ENCODE data around the gene DOK1.
A peak's percentile ranks its signal among the peaks of the same experiment; 100 is the strongest.
"Not testable (repeated sequence)": the region's sequence is repeated elsewhere in the genome, so short reads cannot be mapped to it uniquely, and the experiment has no call there.

DOK1 gene

DNA sequence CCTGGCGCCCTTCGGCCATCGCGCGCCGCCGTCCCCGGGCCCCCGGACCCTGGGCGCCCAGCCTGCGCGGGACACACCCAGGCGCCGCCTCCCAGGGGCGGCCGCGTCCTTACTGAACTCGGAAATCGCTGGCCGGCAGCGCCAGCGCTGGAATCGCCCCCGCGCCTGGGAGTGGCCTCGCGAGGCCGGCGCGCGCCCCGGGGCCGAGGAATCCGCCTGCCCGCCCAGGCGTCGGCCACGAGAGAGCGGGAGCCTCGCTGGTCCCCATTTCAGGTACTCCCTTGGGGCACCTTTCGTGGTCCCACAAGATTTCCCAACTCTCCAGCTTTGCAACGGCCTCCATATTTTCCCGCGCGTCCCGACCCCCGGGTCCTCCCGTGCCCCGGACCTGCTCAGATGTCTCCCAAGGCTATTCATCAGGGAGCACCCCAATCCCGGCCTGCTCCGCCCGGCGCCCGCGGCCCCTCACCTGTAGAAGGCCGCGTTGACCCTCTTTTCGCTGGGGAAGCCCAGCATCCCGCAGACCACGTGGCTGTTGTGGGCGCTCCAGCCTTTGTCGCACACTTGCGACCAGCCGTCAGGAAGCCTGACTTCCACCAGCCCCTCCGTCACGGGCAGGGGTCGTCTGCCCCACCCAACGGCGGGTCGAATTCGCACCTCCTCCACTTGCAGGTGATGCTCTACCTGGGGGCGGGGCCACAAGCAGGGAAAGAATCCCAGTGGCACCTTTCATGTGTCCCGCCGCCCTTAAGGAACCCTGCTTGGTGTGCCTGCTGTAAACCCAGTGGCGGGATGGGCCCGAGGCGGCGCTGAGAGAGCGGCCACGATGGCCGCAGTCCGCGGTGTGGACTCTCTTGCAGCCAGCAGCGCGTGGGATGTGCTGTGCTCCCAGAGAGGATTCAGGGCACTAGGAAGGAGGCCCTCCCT is 5.4 kb upstream of the DOK1 start:
- no peak for DNase-seq

DNA sequence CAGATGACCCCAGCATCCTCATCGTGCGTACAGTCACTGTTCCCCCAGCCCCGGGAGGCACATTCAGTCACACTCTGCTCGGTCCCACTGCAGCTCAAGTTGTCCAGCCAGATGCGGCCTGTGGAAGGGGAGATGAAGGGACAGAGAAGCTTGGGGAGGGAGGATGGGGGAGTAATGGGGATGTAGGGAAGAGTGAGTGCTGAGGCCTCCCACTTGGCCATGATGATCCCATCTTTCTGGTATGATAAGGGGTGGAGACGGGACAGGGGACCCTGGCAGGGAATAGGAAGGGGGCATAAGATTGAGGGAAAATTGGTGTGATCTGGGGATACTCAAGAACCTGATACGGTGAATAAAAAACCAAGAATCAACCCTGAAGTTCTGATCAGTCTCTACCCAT is 4.3 kb upstream of the DOK1 start:
- DNase-seq, result no peak

DNA sequence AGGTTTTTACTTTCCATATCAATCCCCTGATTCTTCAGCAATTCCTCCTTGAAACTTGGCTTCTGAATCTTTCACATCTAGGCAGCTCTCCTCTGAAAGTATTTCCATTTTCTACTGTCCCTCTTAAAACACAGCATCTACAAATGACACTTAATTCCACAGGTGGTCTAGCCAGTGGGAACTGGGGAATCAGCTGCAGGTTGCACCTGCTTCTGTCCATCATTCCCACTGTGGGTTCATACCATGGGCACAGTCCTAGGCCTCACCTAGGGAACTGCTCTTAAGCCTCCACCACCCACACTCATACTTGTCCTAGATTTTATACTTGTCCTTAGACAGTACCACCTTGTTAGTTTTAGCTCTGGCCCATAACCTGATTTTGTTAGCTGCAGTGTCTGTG is 3.0 kb upstream of the DOK1 start:
- no peak for DNase-seq

DNA sequence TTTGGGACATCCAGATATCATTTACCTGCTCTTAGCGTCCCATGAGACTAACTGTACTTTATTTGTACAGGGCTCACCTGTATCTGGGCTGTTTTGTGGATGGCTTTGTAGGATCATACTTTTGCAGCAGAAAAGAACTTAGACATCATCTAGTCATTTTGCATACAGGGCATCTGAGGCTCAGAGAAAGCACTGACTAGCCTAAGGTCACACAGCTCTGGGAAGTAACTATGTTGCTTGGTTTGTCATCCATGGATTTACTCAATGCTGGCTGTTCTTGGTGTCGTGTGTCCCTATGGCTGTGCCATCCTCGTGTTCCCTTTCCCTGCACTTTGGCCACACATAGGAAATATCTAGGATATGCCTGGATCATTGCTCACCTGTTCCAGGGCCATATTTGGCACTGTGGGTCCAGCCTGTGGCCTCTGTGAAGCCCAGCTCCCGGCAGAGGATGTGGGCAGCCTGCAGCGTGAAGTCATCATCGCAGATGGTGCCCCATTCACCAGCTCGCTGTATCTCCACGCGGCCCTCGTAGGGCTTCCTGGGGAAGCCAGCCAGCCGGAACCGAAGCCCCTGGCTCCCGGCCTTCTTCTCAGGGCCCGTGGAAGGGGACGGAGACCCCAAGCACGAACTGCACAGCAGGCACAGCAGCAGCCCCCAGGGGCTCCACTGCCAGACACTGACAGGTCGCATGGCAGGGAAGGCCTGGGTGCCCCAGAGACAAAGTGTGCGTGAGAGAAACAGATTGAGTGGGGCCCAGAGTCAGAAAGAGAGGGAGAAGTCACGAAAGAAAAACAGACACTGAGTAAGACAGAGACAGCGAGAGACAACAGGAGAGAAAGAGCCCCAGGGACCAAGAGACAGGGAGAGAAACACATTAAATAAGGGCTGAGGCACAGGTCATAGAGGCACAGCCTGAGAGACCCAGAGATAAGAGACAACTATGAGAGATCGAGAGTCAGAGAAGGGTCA is 2.3 kb upstream of the DOK1 start:
- DNase-seq, result no peak

DNA sequence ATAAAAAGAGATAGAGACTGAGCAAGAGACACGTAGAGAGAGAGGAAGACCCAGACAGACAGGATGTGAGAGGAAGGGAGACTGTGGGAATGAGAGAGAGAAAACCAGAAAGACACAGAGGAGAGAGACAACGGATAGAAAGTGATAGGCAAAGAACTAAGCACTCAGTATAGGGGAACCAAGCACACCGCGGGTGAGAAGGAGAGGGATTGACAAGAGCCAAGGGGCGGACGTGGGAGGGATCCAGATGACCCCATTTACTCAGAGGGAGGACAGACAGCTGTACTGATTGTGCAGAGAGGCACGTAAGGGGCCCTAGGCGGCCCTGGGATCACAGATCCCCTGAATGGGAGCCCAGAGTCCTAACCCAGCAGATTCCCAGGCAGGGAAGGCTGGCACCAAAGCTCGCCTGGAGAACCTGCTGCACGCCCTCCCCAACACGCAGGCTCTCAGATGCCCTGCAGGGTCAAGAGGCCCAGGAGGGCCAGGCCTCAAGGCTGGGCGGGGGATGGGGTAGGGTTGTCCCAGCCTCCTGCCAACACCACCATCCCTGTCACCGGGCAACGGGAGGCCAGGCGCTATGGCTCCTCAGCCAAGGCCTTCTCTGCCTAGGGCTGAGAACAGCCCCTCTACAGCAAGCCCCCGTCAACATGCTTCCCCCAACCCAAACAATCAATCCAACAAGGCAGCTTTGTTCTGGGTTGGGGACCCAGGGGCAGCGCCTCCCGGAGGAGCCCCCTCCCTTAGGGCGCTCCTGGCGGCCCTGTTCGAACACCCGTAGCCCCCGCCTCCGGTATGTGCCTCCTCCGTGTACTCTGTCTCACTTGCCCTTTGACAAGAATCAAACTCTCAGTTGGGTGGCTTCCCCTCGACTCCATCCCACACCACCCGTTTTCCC is 1.4 kb upstream of the DOK1 start:
- no peak for DNase-seq

DNA sequence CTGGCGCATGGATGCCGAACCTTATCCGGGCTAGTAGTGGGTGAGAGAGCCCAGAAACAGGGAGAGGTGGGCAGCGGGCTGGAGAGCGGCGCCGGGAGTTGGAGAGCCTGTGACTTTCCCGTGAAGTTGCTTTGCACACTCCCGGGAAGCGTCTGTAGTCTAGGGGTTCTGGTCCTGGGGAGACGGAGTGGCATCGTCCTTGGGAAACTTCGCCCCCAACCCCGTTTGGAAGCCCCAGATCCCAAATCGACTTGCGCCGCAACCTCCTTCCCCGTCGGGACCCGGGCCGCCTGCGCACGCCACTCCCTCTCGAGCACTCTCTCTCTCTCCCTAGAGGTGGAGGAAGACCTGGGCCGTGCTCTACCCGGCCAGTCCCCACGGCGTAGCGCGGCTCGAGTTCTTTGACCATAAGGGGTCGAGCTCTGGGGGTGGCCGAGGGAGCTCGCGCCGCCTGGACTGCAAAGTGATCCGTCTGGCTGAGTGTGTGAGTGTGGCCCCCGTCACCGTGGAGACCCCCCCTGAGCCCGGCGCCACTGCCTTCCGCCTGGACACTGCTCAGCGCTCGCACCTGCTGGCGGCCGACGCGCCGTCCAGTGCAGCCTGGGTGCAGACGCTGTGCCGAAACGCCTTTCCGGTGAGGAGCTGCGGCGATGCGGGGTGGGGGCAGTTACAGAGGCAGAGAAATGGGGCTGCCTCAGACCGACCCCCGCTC is 456 bp downstream of the DOK1 start:
- peak; percentile 51 for DNase-seq

DNA sequence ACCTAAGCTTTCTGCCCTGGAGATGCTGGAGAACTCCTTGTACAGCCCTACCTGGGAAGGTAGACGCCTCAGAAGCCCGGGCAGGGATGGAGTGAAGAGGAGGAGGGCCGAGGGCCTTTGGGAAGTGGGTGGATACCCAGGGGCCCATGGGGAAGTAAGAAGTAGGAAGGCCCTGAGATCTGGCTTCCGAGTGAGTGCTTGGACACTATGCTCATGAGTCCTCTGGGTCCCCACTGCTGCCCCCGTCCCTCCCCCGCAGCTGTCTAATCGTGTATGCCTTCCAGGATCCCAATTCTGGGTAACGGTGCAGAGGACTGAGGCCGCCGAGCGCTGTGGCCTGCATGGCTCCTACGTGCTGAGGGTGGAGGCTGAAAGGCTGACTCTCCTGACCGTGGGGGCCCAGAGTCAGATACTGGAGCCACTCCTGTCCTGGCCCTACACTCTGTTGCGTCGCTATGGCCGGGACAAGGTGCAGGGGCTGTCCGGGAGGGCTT is 1.1 kb downstream of the DOK1 start:
- no peak for DNase-seq

DNA sequence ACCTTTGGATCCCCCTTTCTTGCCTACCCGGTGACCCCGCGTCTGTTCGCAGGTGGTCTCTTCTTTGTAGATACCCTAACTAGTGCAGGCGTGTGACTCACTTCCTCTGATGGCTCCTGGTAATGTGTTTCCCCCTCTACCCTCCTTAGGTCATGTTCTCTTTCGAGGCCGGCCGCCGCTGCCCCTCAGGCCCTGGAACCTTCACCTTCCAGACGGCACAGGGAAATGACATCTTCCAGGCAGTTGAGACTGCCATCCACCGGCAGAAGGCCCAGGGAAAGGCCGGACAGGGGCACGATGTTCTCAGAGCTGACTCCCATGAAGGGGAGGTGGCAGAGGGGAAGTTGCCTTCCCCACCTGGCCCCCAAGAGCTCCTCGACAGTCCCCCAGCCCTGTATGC is 1.6 kb downstream of the DOK1 start:
- DNase-seq, result no peak

DNA sequence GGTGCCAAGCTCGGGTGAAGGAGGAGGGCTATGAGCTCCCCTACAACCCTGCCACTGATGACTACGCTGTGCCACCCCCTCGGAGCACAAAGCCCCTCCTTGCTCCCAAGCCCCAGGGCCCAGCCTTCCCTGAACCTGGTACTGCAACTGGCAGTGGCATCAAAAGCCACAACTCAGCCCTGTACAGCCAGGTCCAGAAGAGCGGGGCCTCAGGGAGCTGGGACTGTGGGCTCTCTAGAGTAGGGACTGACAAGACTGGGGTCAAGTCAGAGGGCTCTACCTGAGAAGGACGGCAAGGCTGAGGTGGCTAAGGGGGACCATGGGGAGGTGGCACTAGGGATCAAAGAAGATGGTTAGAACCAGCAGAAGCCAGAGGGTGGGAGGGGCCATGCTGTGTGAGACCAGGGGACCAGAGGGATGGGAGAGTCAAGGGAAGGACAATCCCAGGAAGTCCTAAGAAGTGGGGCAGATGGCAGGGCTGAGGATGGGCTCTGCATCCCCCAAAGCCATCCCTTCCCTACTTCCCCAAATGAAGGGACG is 2.4 kb downstream of the DOK1 start:
- no peak for DNase-seq

DNA sequence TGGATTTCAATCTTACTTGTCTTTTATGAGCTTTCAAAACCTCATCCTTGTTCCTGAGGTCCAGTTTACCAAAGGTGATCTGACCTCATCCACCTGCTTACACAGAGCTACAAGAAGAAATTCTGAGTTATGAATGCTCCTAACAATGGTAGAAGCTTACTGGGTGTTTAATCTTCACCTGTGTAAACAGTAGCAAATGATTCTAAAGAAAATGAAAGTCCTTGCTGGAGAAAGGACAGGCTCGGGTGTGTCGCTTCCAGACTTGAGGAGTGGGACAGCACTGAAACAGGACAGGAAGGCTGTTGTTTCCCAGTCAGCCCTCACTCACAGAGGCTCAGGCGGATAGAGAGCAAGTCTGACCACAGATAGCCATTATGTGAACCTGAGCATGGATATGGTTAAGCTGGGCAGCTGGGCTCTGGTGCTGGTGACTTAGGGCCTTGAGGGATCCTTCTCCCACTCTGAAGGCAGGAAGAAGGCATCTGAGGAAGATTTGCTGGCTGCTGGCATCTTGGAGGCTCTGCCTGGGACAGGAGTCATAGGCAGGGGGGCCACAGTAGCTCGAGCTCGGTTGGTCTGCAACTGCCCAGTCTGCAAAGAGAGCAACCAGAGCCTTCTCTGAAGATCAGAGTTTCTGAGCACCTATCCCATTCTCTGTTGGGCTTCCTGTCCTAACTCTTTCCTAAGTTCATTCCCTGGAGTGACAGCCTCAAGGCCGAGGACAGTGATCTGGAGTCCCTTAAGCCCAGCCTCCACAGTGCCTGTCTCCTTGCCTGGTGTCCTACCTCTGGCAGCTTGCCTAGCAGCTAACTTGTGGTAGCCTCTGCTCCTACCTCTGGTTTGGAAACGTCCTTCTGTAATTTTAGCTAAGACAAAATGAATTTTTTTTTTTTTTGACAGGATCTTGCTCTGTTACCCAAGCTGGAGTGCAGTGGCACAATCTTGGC is 4.0 kb downstream of the DOK1 start:
- DNase-seq, result no peak

DNA sequence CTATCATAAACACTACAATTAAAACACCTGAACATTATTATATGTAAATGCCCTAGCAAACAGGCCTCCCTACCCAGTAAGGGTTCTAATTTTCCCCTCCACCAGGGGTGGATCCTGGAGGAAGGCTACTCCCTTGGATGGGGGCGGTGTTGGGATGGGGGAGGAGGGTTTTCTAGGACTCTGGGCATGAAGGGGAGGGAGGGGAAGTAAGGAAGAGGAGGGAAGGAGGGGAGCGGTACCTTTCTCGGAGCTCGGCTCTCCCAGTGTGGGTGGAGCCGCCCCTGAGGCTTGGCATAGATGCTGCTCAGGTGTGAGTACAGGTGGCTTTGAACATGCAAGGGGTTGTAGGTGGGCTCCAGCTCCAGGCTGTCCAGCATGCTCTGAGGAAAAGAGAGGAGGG is 5.4 kb downstream of the DOK1 start:
- DNase-seq, result no peak

DNA sequence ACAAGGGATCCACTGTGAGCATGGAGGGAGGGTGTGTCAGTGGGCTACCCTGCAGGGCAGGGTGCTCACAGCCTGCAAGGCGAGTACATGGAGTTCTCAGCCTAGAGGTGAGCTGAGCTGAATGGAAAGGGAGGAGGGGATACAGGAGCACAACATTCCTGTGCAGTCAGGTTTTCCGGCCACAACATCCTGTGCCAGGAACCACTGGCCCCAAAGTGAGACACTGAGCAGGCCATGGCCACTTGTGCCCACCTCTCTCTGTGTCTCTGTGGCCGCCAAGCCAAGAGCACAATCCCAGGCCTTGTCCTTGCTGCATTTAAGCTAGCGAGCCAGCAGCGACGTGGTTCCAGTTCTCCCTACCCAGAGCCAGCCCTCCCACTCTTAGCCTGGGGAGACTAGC is 6.1 kb downstream of the DOK1 start:
- no peak for DNase-seq

DNA sequence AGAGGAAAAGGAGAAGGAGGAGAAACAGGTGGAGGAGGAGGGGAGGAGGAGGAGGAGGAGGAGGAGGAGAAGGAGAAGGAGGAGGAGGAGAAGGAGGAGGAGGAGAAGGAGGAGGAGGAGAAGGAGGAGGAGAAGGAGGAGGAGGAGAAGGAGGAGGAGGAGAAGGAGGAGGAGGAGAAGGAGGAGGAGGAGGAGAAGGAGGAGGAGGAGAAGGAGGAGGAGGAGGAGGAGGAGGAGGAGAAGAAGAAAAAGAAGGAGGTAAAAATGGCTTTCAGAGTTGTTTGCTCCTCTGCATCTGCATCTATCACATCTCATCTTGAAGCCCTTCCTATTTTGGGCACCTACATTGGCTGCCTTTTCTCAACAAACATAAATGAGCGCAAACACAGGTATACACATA is 6.5 kb downstream of the DOK1 start:
- not testable (repeated sequence) for DNase-seq

DNA sequence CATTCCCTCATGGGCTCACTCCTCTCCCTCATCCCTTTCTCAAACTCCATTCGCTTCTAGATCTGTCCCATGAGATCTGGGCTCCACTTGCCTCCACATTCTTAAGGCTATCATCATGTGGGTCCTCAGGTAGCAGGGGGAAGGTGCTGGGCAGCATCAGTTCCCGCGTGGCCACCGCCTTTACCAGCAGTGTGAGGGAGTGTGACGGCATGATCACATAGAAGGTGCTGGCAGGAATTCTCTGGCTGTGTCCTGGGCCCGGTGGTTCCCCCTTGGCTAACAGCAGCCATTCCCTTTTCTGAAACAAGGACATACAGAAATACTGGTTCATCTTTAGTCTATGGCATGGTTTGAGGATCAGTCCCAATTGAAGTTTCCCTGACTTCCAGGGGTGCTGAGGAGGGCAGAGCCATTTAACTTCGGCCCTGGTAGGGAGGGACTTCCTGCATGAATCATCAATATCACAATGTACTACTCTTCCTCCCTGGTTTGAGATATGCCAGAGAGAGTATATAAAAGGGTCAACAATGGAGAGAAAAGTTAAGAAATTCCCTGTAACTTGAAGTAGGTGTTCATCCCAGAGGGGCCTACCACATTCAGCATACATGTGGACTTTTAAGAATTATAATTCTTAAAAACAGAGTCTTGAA is 7.7 kb downstream of the DOK1 start:
- DNase-seq, result no peak

DNA sequence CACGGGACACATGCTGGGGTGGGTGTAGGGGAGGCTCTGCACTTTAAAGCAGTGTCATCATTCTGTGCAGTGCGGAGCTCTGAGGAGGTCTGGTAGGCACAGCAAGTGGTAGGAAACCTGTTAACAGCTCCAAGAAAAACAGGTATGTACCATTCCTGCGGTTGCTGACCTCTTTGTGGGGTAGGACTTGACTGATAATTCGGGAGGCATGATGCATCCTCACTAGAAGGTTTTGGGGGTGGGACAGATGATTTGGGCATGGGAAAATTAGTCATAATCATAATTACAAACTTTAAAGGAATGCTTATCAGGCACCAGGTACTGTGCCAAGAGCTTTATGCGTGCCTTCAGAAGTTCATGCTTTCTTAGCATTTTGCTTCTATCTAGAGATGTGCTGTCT is 9.7 kb downstream of the DOK1 start:
- DNase-seq, result no peak

DNA sequence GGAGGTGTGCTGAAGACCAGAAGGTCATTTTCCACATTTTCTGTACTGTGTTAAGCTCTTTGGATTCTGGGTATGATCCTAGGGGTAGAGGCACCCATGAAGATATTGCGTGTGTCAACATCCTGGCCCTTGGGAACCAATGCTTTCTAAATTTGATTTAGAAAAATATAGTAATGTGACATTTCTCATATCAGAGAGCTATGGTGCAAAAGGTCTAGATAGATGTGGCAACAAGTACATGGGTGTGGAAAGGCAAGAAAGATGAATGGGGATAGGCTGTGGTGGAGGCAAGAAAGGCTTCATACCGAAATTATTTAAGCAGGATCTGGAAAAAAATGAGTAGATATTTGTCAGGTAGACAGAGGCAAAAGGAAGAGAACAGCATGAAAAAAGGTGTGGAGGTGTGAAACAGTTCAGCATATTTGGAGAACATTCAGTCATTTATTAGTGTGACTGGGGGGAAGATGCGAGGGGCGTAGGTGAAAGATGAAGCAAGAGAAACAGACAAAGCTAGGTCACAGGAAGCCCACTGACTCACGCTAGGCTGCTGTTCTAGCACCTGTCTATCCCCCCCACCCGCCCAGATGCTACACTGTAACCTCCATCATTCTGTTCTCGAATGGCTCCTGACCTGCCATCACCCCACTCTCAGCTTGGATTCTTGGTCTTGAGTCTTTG is 11.7 kb downstream of the DOK1 start:
- DNase-seq, result no peak

DNA sequence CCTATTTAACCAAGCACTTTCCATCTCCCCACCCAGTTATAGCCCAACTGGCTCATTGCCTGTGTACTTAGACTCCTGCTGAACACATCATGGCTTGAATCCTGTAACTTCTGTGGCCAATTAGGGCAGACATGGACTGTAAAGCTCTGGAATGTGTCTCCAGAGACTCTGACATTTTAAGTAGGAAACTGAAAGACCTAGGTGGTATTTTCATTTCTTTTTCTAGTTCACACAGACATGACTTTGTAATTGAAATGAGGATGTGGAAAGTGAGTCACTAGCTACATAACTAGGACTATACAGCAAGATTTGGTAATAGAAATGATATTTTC is 12.2 kb downstream of the DOK1 start:
- no peak for DNase-seq

DNA sequence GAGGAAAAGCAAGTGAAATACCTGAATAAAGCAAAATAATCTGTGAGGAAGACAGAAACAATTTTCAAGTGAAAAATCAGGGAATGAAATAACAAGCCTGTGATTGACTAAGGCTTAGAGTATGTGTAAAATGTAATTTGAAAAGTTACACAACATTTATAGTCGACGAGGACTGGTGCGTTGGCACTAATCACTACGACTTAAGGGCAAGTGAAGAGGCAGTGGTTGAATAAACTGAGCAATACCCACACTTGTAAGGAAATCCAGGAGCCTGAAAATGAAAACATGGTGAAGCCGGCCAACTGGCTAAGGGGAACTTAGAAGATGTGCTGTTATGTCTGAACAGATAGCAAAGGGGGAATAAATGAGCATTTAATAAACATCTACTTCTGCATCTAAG is 13.4 kb downstream of the DOK1 start:
- no peak for DNase-seq

DNA sequence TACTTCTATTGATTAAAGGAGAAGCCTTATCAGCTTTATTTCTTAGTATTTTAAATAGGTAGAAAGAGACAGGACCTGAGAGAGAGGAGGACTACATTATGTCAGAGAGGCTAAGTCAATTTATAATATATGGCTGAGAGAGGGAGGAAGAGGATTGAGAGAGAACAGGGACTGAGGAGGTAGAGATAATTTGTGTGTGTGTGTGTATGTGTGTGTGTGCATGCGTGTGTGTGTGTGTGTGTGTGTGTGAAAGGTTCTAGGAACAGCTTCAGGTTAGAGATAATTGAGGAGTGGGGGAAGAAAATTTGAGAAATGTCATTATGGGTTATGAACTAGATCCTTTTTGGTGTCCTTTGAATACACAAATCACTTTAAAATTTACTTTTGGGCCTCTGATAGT is 15.2 kb downstream of the DOK1 start:
- DNase-seq, result no peak
